ENCODE results near the gene C11orf97.
A peak's percentile ranks its signal among the peaks of the same experiment; 100 is the strongest.

C11orf97 gene

GRCh38 chr11:94513091-94513490 is 830 bp downstream of the C11orf97 start:
- TF ChIP-seq CTCF (IDR thresholded peaks at IDR 0.05; ENCODE audit: borderline replicate concordance, insufficient read depth, low read depth, low read length), result no peak
- H3K4me3 ChIP-seq (ENCODE audit: low read depth, low read length), result no peak overlapping the region

- no peak for TF ChIP-seq CTCF (IDR thresholded peaks at IDR 0.05; ENCODE audit: borderline replicate concordance, insufficient read depth, low read depth, low read length)
- H3K4me3 ChIP-seq (ENCODE audit: low read depth, low read length), result no peak overlapping the region
Observed at GRCh38 chr11:94515398-94515797, 3.1 kb downstream of the C11orf97 start.

GRCh38 chr11:94516725-94517124 is 4.5 kb downstream of the C11orf97 start:
- no peak overlapping the region for H3K4me3 ChIP-seq (ENCODE audit: low read depth, low read length)
- no peak for TF ChIP-seq CTCF (IDR thresholded peaks at IDR 0.05; ENCODE audit: borderline replicate concordance, insufficient read depth, low read depth, low read length)

- no peak overlapping the region for H3K4me3 ChIP-seq (ENCODE audit: low read depth, low read length)
- TF ChIP-seq CTCF (IDR thresholded peaks at IDR 0.05; ENCODE audit: borderline replicate concordance, insufficient read depth, low read depth, low read length), result no peak
Observed at GRCh38 chr11:94518300-94518699, 6.0 kb downstream of the C11orf97 start.

GRCh38 chr11:94519478-94520084 is 7.3 kb downstream of the C11orf97 start:
- peak; percentile 17; the same call in 1 of the 2 replicates for TF ChIP-seq CTCF (IDR thresholded peaks at IDR 0.05; ENCODE audit: borderline replicate concordance, insufficient read depth, low read depth, low read length)
- no peak overlapping the region for H3K4me3 ChIP-seq (ENCODE audit: low read depth, low read length)

- no peak overlapping the region for H3K4me3 ChIP-seq (ENCODE audit: low read depth, low read length)
- peak; percentile 58 for TF ChIP-seq CTCF (IDR thresholded peaks at IDR 0.05; ENCODE audit: borderline replicate concordance, insufficient read depth, low read depth, low read length)
Observed at GRCh38 chr11:94521684-94522083, 9.4 kb downstream of the C11orf97 start.

- H3K4me3 ChIP-seq (ENCODE audit: low read depth, low read length), result no peak overlapping the region
- TF ChIP-seq CTCF (IDR thresholded peaks at IDR 0.05; ENCODE audit: borderline replicate concordance, insufficient read depth, low read depth, low read length), result no peak
Observed at GRCh38 chr11:94524341-94524740, 12.1 kb downstream of the C11orf97 start.

All from GM12875 (cell line).